ENCODE measurements around the gene MOB3A.

GRCh38 chr19:2096480-2097202 is 515 bp upstream of the MOB3A start, which contains the start of gene IZUMO4:
- TF ChIP-seq CTCF (conservative IDR thresholded peaks at IDR 0.05; ENCODE audit: low read length) (peak; percentile 57), EZH2phosphoT487 (IDR thresholded peaks at IDR 0.05; ENCODE audit: borderline replicate concordance) (no peak)

All from Loucy (cell line).